ENCODE data around the gene PLCH2. TPM values are rescaled to one million over a fixed set of nuclear protein-coding genes. Genes with fewer than 3 reads are reported as not detected.

Gene PLCH2
- total and polyA plus RNA-seq, 2 donors (not counting 1 experiment from before 2014, with no cell fraction given), result 20.0 to 34.9 TPM

GRCh38 chr1:2431518-2431917, 44.6 kb upstream of the PLCH2 start:
- H3K4me3 ChIP-seq (ENCODE audit: control extremely low read depth in 1 of 5, extremely low read depth in 1 of 5, insufficient read depth in 1 of 5, low read depth in 2 of 5, low read length in 4 of 5), result no peak overlapping the region
- H4K20me1 ChIP-seq (ENCODE audit: control insufficient read depth, insufficient read depth, low read length, poor library complexity, severe bottlenecking), result no peaks in the 10 kb centered on the region
- ChIA-PET POLR2A (no interaction called here), CTCF (no interaction called here)
- Mint-ChIP-seq H3K9me3 (ENCODE audit: insufficient read depth) (no peaks in the 10 kb centered on the region), H3K4me1 (no peaks in the 10 kb centered on the region), H3K27me3 (no peaks in the 10 kb centered on the region), H3K27ac (no peak overlapping the region), H3K4me3 (no peak overlapping the region)
- no peak for ATAC-seq (ENCODE audit: low read depth)
- H3K27me3 ChIP-seq (replicated peaks in 1 of 4; ENCODE audit: control extremely low read depth in 1 of 4, control insufficient read depth in 3 of 4, insufficient read depth in 4 of 4, low read length in 3 of 4), result peaks cover 0 to 10% (median 0%) of the 10 kb centered on the region in 4 experiments
- no peak for DNase-seq
- no peaks in the 10 kb centered on the region for H3K4me1 ChIP-seq (ENCODE audit: control insufficient read depth in 2 of 2, insufficient read depth in 2 of 2, low read length in 2 of 2)
- 84% methylated on average over 8 of the region's 10 CpGs for WGBS (ENCODE audit: insufficient coverage)
- no peak overlapping the region for H3K4me2 ChIP-seq (replicated peaks; ENCODE audit: low read depth, low read length, poor library complexity, severe bottlenecking)
- no peaks in the 10 kb centered on the region for H3K79me2 ChIP-seq (ENCODE audit: control insufficient read depth, insufficient read depth, low read length)
- no peak overlapping the region for H3K9ac ChIP-seq (ENCODE audit: low read length)
- H3K27ac ChIP-seq (ENCODE audit: low read length in 2 of 2), result no peak overlapping the region
- TF ChIP-seq CTCF (IDR thresholded peaks at IDR 0.05), result no peak
- no peak for TF ChIP-seq EZH2 (IDR thresholded peaks at IDR 0.05; ENCODE audit: borderline replicate concordance, insufficient read depth, low read depth, low read length, poor library complexity, severe bottlenecking)
- peaks cover 0 to 19% (median 8%) of the 10 kb centered on the region in 3 donors for H3K9me3 ChIP-seq (ENCODE audit: control extremely low read depth in 1 of 3, control insufficient read depth in 2 of 3, insufficient read depth in 1 of 3, low read length in 2 of 3)
- intact Hi-C loops (cut with micrococcal nuclease), result no loop called here
- no peak overlapping the region for H2AFZ ChIP-seq (ENCODE audit: insufficient read depth, low read depth, low read length, poor library complexity, severe bottlenecking)
- H3K36me3 ChIP-seq (replicated peaks in 1 of 2; ENCODE audit: control extremely low read depth in 1 of 2, control insufficient read depth in 1 of 2, extremely low read depth in 1 of 2, insufficient read depth in 2 of 2, low read length in 1 of 2), result no peaks in the 10 kb centered on the region

- ATAC-seq (ENCODE audit: low read depth) (no peak), DNase-seq (no peak)
- Histone ChIP-seq H3K4me2 (replicated peaks; ENCODE audit: low read depth, low read length, poor library complexity, severe bottlenecking) (no peak overlapping the region), H3K9ac (ENCODE audit: low read length) (no peak overlapping the region), H3K27ac (ENCODE audit: low read length in 2 of 2) (no peak overlapping the region), H3K79me2 (ENCODE audit: control insufficient read depth, insufficient read depth, low read length) (no peaks in the 10 kb centered on the region), H3K4me3 (ENCODE audit: control extremely low read depth in 1 of 5, extremely low read depth in 1 of 5, insufficient read depth in 1 of 5, low read depth in 2 of 5, low read length in 4 of 5) (no peak overlapping the region), H3K27me3 (replicated peaks in 1 of 4; ENCODE audit: control extremely low read depth in 1 of 4, control insufficient read depth in 3 of 4, insufficient read depth in 4 of 4, low read length in 3 of 4) (peaks cover 0 to 10% (median 0%) of the 10 kb centered on the region in 4 experiments), H4K20me1 (ENCODE audit: control insufficient read depth, insufficient read depth, low read length, poor library complexity, severe bottlenecking) (no peaks in the 10 kb centered on the region), H3K9me3 (ENCODE audit: control extremely low read depth in 1 of 3, control insufficient read depth in 2 of 3, insufficient read depth in 1 of 3, low read length in 2 of 3) (peaks cover 0 to 19% (median 8%) of the 10 kb centered on the region in 3 donors), H3K36me3 (replicated peaks in 1 of 2; ENCODE audit: control extremely low read depth in 1 of 2, control insufficient read depth in 1 of 2, extremely low read depth in 1 of 2, insufficient read depth in 2 of 2, low read length in 1 of 2) (no peaks in the 10 kb centered on the region), H3K4me1 (ENCODE audit: control insufficient read depth in 2 of 2, insufficient read depth in 2 of 2, low read length in 2 of 2) (no peaks in the 10 kb centered on the region), H2AFZ (ENCODE audit: insufficient read depth, low read depth, low read length, poor library complexity, severe bottlenecking) (no peak overlapping the region)
- H3K27me3 Mint-ChIP-seq, result no peaks in the 10 kb centered on the region
- ChIA-PET POLR2A (no interaction called here), CTCF (no interaction called here)
- TF ChIP-seq EZH2 (IDR thresholded peaks at IDR 0.05; ENCODE audit: borderline replicate concordance, insufficient read depth, low read depth, low read length, poor library complexity, severe bottlenecking) (no peak), CTCF (IDR thresholded peaks at IDR 0.05) (no peak)
- no peak overlapping the region for H3K4me3 Mint-ChIP-seq
- no peaks in the 10 kb centered on the region for H3K4me1 Mint-ChIP-seq
- H3K9me3 Mint-ChIP-seq (ENCODE audit: insufficient read depth), result no peaks in the 10 kb centered on the region
- no peak overlapping the region for H3K27ac Mint-ChIP-seq
- 89% methylated on average over 16 of the region's 16 CpGs for WGBS (ENCODE audit: insufficient coverage)
- intact Hi-C loops (cut with micrococcal nuclease), result no loop called here
Measured at GRCh38 chr1:2432441-2432844, 43.6 kb upstream of the PLCH2 start.

All from B cell (primary cell).